Measurements from ENCODE around the gene RAB5B. TPM values are rescaled to one million over a fixed set of nuclear protein-coding genes. Genes with fewer than 3 reads are reported as not detected.

The RAB5B gene
- total RNA-seq, 1 experiment from 2014 or later, result 44.5 TPM

DNA sequence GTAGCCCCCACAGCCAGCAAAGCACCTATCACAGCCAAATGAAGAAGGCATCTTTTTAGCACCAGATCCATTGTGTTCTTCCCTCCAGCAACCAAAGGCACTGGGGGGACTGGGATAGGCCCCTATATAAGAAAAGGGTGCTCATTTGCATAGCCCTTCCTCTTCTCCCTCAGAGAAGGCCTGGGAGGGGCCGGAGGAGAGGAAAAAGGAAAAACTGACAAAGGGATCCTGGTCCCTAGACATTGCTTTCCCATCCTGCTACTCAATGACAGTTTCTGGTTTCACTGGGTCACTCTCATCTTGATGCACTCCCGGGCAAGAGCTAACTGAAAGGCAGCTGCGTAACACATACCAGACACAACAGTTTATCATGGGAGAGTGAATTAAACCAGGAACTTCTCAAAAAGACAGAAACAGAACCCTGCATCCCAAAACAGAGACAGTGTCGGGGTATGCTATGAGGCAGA lies 7.9 kb upstream of the RAB5B start, which contains the start of gene PMEL:
PMEL (minus strand) TSS at position 102 of the 467 bp plus-strand sequence; CDS start at position 71, 31 bp downstream.
- ChIA-PET CTCF (no interaction called here), POLR2A (no interaction called here), RAD21 (ENCODE audit: low non-redundant PET in 1 of 2, low total read pairs in 2 of 2, uncharacterized antibody in 2 of 2, unreplicated experiment in 2 of 2) (no interaction called here)
- intact Hi-C loops (cut with micrococcal nuclease), result no loop called here
- peak within 1 kb of the TSS; percentile 68 for H3K27ac ChIP-seq (ENCODE audit: low read depth, low read length)
- no peak for DNase-seq (ENCODE audit: low read depth, low spot score)
- no peaks in the 10 kb centered on the region for H3K9me3 ChIP-seq (ENCODE audit: control insufficient read depth in 1 of 2, insufficient read depth in 1 of 2, low read depth in 1 of 2, low read length in 2 of 2)
- peaks cover 8 to 16% of the 10 kb centered on the region in 2 experiments for H3K4me1 ChIP-seq (ENCODE audit: control insufficient read depth in 1 of 2, insufficient read depth in 2 of 2, low read length in 2 of 2)
- H3K9ac ChIP-seq (ENCODE audit: low read length), result peak within 1 kb of the TSS; percentile 98
- peaks cover 16 to 23% of the 10 kb centered on the region in 2 experiments; a peak in 3 of 4 replicates for H3K36me3 ChIP-seq (ENCODE audit: control insufficient read depth in 1 of 2, insufficient read depth in 2 of 2, low read length in 2 of 2)
- H2AFZ ChIP-seq (ENCODE audit: low read depth, low read length, poor library complexity, severe bottlenecking), result peak within 1 kb of the TSS; percentile 75
- TSS peak; percentile 95 for BruUV-seq (replicated peaks)
- H3K4me2 ChIP-seq (ENCODE audit: low read length), result peak within 1 kb of the TSS; percentile 79
- H3K79me2 ChIP-seq (ENCODE audit: insufficient read depth, low read length), result peaks cover 29% of the 10 kb centered on the region
- H3K9me2 ChIP-seq (ENCODE audit: insufficient read depth), result no peaks in the 10 kb centered on the region
- H4K20me1 ChIP-seq (ENCODE audit: insufficient read depth), result no peaks in the 10 kb centered on the region
- no peaks in the 10 kb centered on the region for H3K27me3 ChIP-seq (ENCODE audit: insufficient read depth, low read length)
- peak; percentile 40 for ATAC-seq
- H3K4me3 ChIP-seq (replicated peaks in 1 of 2; ENCODE audit: low read depth in 1 of 2, low read length in 2 of 2), result peak within 1 kb of the TSS; percentile 84 to 98
- TF ChIP-seq, protein P1, sequence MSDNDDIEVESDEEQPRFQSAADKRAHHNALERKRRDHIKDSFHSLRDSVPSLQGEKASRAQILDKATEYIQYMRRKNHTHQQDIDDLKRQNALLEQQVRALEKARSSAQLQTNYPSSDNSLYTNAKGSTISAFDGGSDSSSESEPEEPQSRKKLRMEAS (IDR thresholded peaks at IDR 0.05), result no peak
- no peak for TF ChIP-seq YY1 (IDR thresholded peaks at IDR 0.05; ENCODE audit: extremely low read depth, insufficient replicate concordance, low read depth, low read length)
- TF ChIP-seq, protein P2, sequence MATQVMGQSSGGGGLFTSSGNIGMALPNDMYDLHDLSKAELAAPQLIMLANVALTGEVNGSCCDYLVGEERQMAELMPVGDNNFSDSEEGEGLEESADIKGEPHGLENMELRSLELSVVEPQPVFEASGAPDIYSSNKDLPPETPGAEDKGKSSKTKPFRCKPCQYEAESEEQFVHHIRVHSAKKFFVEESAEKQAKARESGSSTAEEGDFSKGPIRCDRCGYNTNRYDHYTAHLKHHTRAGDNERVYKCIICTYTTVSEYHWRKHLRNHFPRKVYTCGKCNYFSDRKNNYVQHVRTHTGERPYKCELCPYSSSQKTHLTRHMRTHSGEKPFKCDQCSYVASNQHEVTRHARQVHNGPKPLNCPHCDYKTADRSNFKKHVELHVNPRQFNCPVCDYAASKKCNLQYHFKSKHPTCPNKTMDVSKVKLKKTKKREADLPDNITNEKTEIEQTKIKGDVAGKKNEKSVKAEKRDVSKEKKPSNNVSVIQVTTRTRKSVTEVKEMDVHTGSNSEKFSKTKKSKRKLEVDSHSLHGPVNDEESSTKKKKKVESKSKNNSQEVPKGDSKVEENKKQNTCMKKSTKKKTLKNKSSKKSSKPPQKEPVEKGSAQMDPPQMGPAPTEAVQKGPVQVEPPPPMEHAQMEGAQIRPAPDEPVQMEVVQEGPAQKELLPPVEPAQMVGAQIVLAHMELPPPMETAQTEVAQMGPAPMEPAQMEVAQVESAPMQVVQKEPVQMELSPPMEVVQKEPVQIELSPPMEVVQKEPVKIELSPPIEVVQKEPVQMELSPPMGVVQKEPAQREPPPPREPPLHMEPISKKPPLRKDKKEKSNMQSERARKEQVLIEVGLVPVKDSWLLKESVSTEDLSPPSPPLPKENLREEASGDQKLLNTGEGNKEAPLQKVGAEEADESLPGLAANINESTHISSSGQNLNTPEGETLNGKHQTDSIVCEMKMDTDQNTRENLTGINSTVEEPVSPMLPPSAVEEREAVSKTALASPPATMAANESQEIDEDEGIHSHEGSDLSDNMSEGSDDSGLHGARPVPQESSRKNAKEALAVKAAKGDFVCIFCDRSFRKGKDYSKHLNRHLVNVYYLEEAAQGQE (IDR thresholded peaks at IDR 0.05; ENCODE audit: low read depth), result no peak
- TF ChIP-seq SIN3A (IDR thresholded peaks at IDR 0.05; ENCODE audit: low read depth), result no peak
- TF ChIP-seq ZBTB33 (IDR thresholded peaks at IDR 0.05; ENCODE audit: extremely low read depth, insufficient replicate concordance, low read length), result no peak
- no peak for TF ChIP-seq EZH2phosphoT487 (IDR thresholded peaks at IDR 0.05; ENCODE audit: borderline replicate concordance)
